ENCODE results near the gene TRIM15.

The TRIM15 gene

DNA sequence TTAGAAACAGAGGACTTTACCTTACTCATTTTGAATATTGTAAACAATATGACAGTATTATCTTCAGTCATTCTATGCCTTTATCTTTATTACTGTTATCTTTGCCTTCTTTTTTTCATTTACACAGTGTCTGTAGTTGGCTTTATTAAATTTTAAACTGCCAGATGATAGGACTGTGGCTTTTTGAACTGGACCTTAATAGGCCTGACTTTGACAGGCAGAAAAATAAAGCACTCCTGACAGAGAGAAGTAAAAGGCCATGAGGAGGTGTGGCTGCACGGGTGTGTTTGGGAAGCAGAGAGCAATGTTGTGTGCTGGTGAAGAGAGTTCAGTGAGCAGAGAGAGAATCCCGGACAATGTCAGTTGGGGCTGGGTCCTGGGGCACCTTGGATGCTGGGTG, 19.6 kb upstream of the TRIM15 start:
- TF ChIP-seq MAX (IDR thresholded peaks at IDR 0.05; ENCODE audit: low read depth, low read length) (no peak), POLR2A (IDR thresholded peaks at IDR 0.05; ENCODE audit: extremely low read depth, insufficient read length) (no peak), CTCF (IDR thresholded peaks at IDR 0.05; ENCODE audit: low read depth, low read length) (no peak), MYC (IDR thresholded peaks at IDR 0.05; ENCODE audit: low read depth, low read length) (no peak)
- H3K4me3 ChIP-seq (ENCODE audit: low read depth, low read length), result no peak overlapping the region
- no peak for DNase-seq (ENCODE audit: low read depth)

DNA sequence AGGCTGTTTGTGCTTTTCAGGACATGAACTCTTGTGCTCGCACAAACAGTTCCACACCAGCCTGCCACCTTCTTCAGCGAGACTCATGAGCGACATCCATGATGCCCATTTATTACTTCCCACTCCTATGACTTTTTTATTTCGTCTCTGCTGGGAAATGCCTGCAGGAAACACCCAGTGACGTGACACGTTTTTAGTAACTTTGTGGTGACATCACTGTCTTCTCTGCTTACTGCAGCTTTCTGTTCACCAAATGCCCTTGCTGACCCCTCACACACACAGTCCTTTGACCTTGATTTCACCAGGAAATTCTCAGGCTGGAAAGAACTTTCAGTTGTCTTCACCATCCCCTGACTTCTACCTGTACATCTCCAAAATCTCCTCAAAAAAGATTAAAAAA, 18.5 kb upstream of the TRIM15 start:
- DNase-seq (ENCODE audit: low read depth), result no peak
- no peak overlapping the region for H3K4me3 ChIP-seq (ENCODE audit: low read depth, low read length)
- no peak for TF ChIP-seq MYC (IDR thresholded peaks at IDR 0.05; ENCODE audit: low read depth, low read length)
- no peak for TF ChIP-seq CTCF (IDR thresholded peaks at IDR 0.05; ENCODE audit: low read depth, low read length)
- TF ChIP-seq POLR2A (IDR thresholded peaks at IDR 0.05; ENCODE audit: extremely low read depth, insufficient read length), result no peak
- TF ChIP-seq MAX (IDR thresholded peaks at IDR 0.05; ENCODE audit: low read depth, low read length), result no peak

GRCh38 chr6:30145818-30146217, 17.5 kb upstream of the TRIM15 start:
- TF ChIP-seq POLR2A (IDR thresholded peaks at IDR 0.05; ENCODE audit: extremely low read depth, insufficient read length), result no peak
- TF ChIP-seq MAX (IDR thresholded peaks at IDR 0.05; ENCODE audit: low read depth, low read length), result no peak
- no peak for TF ChIP-seq CTCF (IDR thresholded peaks at IDR 0.05; ENCODE audit: low read depth, low read length)
- no peak for TF ChIP-seq MYC (IDR thresholded peaks at IDR 0.05; ENCODE audit: low read depth, low read length)
- DNase-seq (ENCODE audit: low read depth), result no peak
- H3K4me3 ChIP-seq (ENCODE audit: low read depth, low read length), result no peak overlapping the region

GRCh38 chr6:30147096-30147495, 16.2 kb upstream of the TRIM15 start:
- no peak for TF ChIP-seq MYC (IDR thresholded peaks at IDR 0.05; ENCODE audit: low read depth, low read length)
- no peak for TF ChIP-seq MAX (IDR thresholded peaks at IDR 0.05; ENCODE audit: low read depth, low read length)
- no peak for TF ChIP-seq CTCF (IDR thresholded peaks at IDR 0.05; ENCODE audit: low read depth, low read length)
- no peak for TF ChIP-seq POLR2A (IDR thresholded peaks at IDR 0.05; ENCODE audit: extremely low read depth, insufficient read length)
- H3K4me3 ChIP-seq (ENCODE audit: low read depth, low read length), result no peak overlapping the region
- no peak for DNase-seq (ENCODE audit: low read depth)

DNA sequence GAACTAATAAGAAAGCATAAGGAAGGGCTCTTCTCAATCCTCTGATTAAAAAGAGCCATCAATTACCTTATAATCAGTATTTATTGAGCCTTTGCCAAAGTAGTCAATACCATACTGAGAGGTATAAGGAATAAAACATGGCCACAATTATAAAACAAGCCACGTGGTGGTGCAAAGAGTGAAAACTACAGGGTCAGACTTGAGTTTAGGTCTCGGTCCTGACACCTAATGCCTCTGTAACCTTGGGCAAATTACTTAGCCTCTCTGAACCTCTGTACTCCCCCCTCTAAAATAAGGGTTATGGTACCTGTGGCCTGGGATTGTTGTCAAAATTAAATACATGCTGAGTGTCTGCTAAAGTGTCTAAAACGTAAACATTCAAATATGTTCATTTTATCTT, 14.1 kb upstream of the TRIM15 start:
- no peak overlapping the region for H3K4me3 ChIP-seq (ENCODE audit: low read depth, low read length)
- TF ChIP-seq CTCF (IDR thresholded peaks at IDR 0.05; ENCODE audit: low read depth, low read length), result no peak
- no peak for TF ChIP-seq MYC (IDR thresholded peaks at IDR 0.05; ENCODE audit: low read depth, low read length)
- TF ChIP-seq MAX (IDR thresholded peaks at IDR 0.05; ENCODE audit: low read depth, low read length), result no peak
- TF ChIP-seq POLR2A (IDR thresholded peaks at IDR 0.05; ENCODE audit: extremely low read depth, insufficient read length), result no peak
- DNase-seq (ENCODE audit: low read depth), result no peak

Measured in NB4 (cell line).